GM19099 (cell line): ENCODE measurements around the gene PPP2R3C.

Experiments used
- POLR2A ChIP-seq: IDR thresholded peaks from 3 replicates; pipeline ENCODE4 v1.6.1; 2011; ENCODE audit warnings: low read depth; ENCODE audit not compliant: insufficient read length; ENCODE audit errors: extremely low read depth

PPP2R3C gene

DNA sequence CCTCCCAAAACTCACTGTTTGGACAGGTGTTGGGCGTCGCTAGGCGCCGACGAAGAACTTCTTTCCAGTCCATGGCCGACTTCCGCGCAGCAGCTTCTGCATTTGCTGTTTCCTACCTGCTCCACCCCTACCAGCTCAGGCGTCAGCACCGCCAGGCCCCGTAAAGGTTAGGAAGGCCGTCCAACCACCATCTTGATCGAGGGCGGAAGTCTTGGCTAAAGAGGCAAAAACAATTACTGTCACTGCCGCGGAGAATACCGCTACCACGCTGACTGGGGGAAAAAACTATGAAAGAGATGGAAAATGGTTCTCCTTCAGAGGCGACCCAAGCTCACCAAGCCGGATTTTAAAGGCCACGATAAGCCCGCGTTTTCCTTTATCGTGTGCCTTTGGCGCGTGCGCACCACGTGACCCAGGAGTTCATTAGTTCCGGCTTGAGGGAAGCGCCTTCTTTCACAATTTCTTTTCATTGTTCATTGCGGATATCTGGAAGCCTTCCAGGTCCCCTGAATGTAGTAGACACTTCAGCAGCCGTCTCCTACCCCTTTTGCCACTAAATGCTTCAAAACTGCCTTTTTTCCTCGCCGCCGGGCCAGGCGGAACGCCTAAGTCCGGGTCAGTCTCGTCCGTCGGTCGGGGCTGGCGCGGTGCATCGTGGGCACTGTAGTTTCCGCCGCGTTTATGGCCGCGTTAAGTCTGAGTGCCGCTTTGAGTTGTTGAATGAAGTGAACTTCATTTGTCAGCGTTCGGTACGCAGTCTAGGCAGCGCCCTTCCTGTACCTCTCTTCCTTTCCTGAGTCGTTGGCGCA, at the start of gene PPP2R3C, which contains the start of gene PRORP:
Gene PPP2R3C, minus strand, starts transcription at position 104 of the 809 bp plus-strand sequence. Its CDS starts 31 bp downstream, at position 73.
Gene PRORP, plus strand, starts transcription at position 666 of the 809 bp plus-strand sequence. CDS start 694 bp downstream, outside the sequence.
- TF ChIP-seq POLR2A: peak; percentile 63

DNA sequence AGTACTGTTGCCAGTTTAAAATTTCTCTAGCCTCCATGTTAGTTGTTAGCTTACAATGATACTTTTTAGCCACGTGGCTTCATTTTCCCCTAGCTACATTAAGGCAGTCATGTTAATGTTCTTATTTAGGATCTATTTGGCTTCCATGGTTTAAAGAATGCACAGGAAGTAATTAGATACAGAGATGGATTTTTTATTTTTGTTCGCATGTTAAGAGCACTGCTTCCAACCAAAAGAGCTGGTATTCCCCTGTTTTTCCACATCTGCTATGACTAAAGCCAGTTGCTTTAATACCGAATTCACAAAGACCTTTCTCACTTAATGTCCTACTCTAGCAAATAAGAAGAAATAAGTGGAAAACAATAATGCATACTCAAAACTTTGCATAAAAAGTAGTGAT, 45.7 kb upstream of the PPP2R3C start:
- TF ChIP-seq POLR2A: no peak

DNA sequence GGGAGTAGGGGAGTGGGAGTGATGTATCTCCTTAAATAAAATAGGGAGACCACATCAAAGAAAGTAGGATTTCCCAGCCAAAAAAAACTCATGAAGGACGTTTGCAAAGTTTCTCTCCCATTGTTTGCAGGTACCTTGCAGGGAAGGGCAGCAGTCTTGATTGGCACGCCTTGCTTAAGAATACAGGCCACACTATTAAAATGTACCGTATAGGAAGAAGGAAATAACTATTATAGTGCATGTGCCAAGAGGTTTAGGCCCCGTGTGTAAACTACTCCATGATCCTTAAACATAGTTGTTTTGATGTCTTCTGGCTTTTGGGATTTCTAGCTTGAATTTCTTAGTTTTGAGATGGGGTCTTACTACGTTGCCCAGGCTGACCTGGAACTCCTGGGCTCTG, 43.1 kb upstream of the PPP2R3C start:
- no peak for TF ChIP-seq POLR2A

DNA sequence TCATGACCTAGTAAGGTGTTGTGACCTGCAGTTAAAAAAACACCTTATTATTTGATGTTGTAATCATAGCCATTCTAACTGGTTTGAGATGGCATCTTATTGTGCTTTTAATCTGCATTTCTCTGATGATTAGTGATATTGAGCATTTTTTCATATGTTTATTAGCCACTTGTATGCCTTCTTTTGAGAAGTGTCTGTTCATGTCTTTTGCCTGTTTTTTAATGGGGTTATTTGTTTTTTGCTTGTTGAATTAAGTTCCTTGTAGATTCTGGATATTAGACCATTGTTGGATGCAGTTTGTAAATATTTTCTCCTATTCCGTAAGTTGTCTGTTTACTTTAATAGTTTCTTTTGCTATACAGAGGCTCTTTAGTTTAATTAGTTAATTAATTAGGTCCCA, 41.6 kb upstream of the PPP2R3C start:
- TF ChIP-seq POLR2A: no peak

DNA sequence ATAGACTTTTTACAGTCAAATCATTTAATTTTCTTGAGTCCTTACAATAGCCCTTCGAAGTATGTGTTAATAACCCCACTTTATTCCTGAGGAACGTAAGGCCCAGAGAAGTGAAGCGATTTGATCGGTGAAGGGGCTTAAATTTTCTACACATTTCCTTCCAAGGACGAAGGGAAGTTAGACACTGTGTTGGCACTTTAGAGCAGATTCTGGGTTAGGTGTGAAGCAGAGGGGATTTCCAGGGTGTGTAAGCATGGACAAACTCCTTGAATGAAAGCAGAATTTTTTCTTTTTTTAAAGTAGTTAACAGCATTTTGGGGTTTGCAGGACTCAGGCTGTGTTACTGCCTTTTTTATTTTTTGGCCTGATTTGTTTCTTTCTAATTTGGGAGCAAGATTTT, 39.4 kb upstream of the PPP2R3C start:
- no peak for TF ChIP-seq POLR2A

DNA sequence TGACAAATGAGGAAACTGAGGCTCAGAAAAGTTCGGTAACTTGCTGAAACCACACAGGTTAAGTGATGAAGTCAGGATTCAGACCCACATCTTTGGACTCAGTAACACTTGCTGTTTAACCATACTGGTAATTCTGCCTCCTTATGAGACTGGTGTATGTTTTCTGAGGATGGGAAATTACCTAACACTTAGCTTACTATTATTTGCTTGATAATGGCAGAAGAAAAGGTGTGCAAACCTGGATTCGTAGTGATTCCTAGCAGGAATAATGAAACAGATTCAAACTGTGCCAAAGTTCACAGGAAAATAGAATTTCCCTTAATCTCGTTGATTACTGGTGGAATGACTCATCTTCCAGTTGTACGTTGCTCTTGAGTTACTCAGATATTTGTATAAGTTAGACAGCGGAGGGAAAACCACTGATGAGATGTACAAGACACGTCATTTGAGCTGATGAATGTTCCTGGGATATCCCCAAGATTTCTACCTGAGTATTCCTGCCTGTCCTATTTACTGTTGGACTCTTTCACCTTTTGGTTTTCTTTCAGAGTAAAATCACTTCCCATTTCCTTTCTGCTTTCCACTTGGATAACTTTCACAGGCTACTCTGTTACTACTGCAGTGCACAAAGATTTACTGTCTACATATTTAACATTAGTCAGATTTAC, 38.1 kb upstream of the PPP2R3C start:
- no peak for TF ChIP-seq POLR2A

DNA sequence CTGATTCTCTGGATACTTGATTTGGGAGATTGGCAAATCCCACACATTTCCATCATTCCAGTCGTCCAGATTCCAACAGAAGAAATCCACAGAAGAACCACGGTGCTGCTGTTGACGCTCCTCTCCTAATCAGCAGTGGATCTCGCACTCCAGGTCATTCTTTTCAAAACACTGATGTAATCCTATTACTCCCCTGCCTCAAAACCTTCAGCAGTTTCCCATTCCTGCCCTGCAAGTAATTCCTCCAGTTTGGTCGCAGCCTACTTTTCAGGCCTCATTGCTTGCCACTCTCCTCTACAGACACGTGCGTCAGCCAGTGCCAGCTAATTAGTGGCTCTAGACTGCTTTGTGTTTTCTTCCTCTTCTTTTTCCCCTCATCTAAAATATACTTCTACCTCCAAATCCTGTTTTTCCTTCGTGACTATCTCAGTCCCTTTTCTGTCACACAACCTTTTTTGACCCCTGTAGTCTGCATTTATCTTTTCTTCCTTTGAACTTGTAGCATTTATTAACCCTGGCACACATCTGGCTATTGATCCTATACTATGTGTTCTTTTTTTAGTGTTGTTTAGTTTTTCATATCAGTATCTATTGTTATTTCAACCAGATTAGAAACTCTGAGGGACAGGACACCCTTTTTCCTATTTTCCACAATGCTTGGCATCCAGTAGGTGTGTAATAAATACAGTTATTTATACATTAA, 37.3 kb upstream of the PPP2R3C start:
- no peak for TF ChIP-seq POLR2A

DNA sequence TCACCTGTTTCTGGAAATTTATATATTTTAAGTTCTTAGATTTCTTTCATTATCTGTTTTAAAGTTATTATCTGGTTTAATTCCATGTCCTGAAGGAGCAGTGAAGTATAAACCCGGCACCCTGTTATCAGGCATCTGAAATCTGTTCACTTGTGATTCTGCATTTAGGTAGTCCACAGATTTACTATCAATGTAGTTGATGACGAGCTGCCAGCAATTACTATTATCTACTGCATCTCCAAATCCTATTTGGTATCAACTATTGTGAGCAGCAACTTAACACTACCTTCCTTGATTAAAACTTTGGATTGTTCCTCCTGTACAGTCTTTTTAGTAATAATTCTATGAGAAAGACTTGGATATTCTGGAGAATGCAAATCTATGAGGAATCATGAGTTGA, 36.7 kb upstream of the PPP2R3C start:
- no peak for TF ChIP-seq POLR2A

DNA sequence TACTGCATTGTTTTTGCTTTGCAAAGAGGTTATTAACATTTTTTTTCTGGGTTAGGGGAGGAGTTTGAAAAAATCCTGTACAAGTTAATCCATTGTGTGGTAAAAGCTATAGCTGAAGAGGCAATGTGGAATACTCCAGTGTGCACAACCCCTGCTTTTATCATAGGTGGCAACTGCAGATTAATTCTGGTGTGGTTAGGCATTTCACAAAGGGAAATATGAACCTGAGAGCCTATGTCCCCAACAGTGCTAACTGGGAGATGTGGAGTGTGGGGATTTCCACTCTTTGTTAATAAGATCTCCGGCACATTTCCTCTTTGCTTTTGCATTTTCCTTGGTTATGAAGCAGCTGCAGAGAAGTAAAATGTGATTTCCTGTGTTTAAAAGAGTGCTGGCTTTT, 34.2 kb upstream of the PPP2R3C start:
- TF ChIP-seq POLR2A: no peak

DNA sequence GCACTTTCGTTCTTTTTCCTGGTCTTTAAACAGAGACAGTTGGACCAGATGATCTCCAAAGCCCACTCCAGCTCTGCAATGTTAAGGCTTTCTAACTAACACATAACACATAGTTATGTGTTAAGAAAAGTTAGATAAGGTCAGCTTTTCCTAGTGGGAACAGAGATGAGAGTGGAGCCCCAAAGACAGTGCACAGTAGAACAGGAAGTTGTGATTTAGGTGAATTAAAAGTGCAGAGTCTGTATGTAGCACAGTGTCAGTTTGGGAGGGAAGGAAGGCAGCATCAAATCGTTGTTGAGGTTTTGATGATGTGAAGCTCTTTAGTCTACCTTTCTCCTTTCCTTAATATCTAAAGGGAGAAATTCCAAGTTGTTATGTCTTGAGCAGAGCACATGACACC, 32.2 kb upstream of the PPP2R3C start:
- TF ChIP-seq POLR2A: no peak

DNA sequence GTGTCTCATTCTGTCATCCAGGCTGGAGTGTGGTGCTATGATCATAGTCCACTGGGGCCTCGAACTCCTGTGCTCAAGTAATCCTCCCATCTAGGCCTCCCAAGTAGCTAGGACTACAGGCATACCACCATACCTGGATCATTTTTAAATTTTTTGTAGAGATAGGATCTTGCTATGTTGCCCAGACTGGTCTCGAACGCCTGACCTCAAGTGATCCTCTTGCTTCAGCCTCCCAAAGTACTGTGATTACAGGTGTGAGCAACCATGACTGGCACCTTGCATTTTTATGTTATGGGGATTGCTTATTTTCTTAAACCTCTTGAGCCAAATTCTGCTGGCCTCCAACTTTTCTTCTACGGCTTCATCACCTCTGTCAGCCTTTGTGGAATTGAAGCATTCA, 27.4 kb upstream of the PPP2R3C start:
- no peak for TF ChIP-seq POLR2A

DNA sequence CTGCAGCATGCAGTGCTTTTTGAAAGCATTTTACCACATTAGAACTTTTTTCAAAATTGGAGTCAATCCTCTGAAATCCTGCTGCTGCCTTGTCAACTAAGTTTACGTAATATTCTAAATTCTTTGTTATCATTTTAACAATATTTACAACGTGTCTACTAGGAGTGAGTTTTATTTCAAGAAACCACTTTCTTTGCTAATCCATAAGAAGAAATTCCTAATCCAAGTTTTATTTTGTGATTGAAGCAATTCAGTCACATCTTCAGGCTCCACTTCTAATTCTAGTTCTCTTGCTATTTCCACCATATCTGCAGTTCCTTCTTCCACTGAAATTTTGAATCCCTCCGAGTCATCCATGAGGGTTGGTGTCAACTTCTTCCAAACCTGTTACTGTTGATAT, 25.9 kb upstream of the PPP2R3C start:
- no peak for TF ChIP-seq POLR2A

DNA sequence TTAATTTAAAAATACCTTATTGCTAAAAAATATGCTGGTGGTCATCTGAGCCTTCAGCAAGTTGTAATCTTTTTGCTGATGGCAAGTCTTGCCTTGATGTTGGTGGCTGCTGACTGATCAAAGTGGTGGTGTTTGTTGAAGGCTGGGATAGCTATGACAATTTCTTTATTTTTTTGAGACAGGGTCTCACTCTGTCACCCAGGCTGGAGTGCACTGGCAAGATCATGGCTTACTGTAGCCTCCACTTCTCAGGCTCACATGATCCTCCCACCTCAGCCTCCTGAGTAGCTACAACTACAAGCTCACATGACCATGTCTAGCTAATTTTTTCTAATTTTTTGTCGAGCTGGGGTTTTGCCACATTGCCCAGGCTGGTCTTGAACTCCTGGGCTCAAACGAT, 25.4 kb upstream of the PPP2R3C start:
- no peak for TF ChIP-seq POLR2A

DNA sequence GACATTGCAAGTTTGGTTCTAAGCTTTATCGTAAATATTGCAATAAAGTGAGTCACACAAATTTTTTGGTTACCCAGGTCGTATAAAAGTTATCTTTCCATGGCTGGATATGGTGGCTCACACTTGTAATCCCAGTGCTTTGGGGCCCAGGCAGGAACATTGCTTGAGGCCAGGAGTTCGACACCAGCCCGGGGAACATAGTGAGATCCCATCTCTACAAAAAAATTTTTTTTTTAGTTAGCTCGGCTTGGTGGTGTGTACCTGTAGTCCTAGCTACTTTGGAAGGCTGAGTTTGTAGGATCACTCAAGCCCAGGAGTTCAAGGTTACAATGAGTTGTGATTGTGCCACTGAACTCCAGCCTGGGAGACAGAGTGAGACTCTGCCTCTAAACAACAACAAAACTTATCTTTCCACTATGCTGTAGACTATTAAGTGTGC, 24.9 kb upstream of the PPP2R3C start:
- TF ChIP-seq POLR2A: no peak

DNA sequence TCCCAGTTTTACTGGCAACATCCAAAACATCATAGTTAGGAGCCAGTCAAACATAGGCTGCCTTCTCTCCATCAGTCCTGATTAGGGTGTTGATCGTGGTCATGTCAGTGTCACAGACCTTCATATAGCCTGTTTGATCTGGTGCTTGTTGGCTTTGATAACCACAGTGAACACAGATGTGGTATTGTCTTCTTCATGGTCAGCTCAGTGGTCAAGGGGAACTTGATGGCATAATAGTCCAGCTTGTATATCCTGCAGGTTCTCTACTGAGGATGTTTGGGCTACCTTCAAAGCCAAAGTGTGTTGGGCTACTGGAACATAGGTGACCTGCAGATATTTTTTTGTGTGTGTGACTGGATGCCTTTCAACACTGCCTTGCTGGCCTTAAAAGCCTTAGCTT, 22.2 kb upstream of the PPP2R3C start:
- no peak for TF ChIP-seq POLR2A
